ENCODE data around the gene SLC25A45.

Gene SLC25A45

GRCh38 chr11:65401803-65402248 lies 19.4 kb upstream of the SLC25A45 start:
- Histone ChIP-seq H3K4me3 (ENCODE audit: low read depth, low read length) (no peak overlapping the region), H3K9ac (no peak overlapping the region), H2AFZ (no peak overlapping the region), H3K9me3 (ENCODE audit: control insufficient read depth, low read length) (no peaks in the 10 kb centered on the region), H3K4me1 (no peaks in the 10 kb centered on the region), H3K79me2 (peaks cover 6% of the 10 kb centered on the region), H3K36me3 (ENCODE audit: control insufficient read depth, insufficient read depth, low read length) (no peaks in the 10 kb centered on the region), H3K4me2 (ENCODE audit: low read length) (no peak overlapping the region), H3K27me3 (ENCODE audit: control insufficient read depth, insufficient read depth, low read length) (no peaks in the 10 kb centered on the region), H3K27ac (no peak overlapping the region)
- TF ChIP-seq CTCF (IDR thresholded peaks at IDR 0.05), result no peak

GRCh38 chr11:65401073-65401802 lies 18.8 kb upstream of the SLC25A45 start:
- no peak overlapping the region for H2AFZ ChIP-seq
- no peak overlapping the region for H3K4me2 ChIP-seq (ENCODE audit: low read length)
- H3K4me3 ChIP-seq (ENCODE audit: low read depth, low read length), result no peak overlapping the region
- no peaks in the 10 kb centered on the region for H3K9me3 ChIP-seq (ENCODE audit: control insufficient read depth, low read length)
- no peaks in the 10 kb centered on the region for H3K36me3 ChIP-seq (ENCODE audit: control insufficient read depth, insufficient read depth, low read length)
- H3K27ac ChIP-seq, result no peak overlapping the region
- no peak overlapping the region for H3K9ac ChIP-seq
- no peaks in the 10 kb centered on the region for H3K27me3 ChIP-seq (ENCODE audit: control insufficient read depth, insufficient read depth, low read length)
- no peaks in the 10 kb centered on the region for H3K4me1 ChIP-seq
- peaks cover 6% of the 10 kb centered on the region for H3K79me2 ChIP-seq
- no peak for TF ChIP-seq CTCF (IDR thresholded peaks at IDR 0.05)

GRCh38 chr11:65400307-65401072 lies 18.0 kb upstream of the SLC25A45 start:
- Histone ChIP-seq H3K9me3 (ENCODE audit: control insufficient read depth, low read length) (no peaks in the 10 kb centered on the region), H3K27me3 (ENCODE audit: control insufficient read depth, insufficient read depth, low read length) (no peaks in the 10 kb centered on the region), H3K4me3 (ENCODE audit: low read depth, low read length) (no peak overlapping the region), H3K36me3 (ENCODE audit: control insufficient read depth, insufficient read depth, low read length) (no peaks in the 10 kb centered on the region), H3K4me1 (no peaks in the 10 kb centered on the region), H2AFZ (no peak overlapping the region), H3K9ac (no peak overlapping the region), H3K27ac (no peak overlapping the region), H3K79me2 (peaks cover 8% of the 10 kb centered on the region), H3K4me2 (ENCODE audit: low read length) (no peak overlapping the region)
- no peak for TF ChIP-seq CTCF (IDR thresholded peaks at IDR 0.05)

- Histone ChIP-seq H2AFZ (no peak overlapping the region), H3K36me3 (ENCODE audit: control insufficient read depth, insufficient read depth, low read length) (no peaks in the 10 kb centered on the region)
These were observed 17.4 kb upstream of the SLC25A45 start for GRCh38 chr11:65399845-65400244.

More at GRCh38 chr11:65399845-65400244, 17.4 kb upstream of the SLC25A45 start:
- no peak for TF ChIP-seq CTCF (IDR thresholded peaks at IDR 0.05)
- Histone ChIP-seq H3K4me3 (ENCODE audit: low read depth, low read length) (no peak overlapping the region), H3K27ac (no peak overlapping the region), H3K4me2 (ENCODE audit: low read length) (no peak overlapping the region), H3K9me3 (ENCODE audit: control insufficient read depth, low read length) (no peaks in the 10 kb centered on the region), H3K9ac (no peak overlapping the region), H3K27me3 (ENCODE audit: control insufficient read depth, insufficient read depth, low read length) (no peaks in the 10 kb centered on the region), H3K79me2 (peaks cover 8% of the 10 kb centered on the region), H3K4me1 (no peaks in the 10 kb centered on the region)
